Natural killer cell (primary cell): ENCODE results near the gene GATA1. TPM values are rescaled to one million over a fixed set of nuclear protein-coding genes. Genes with fewer than 3 reads are reported as not detected.

ENCODE experiments used
- ATAC-seq, 3 donors: fragments of 150-1000 bp in 2 of 3; fragments of 200-7000 bp in 1 of 3; cut with Tn5 transposase; 1 replicate in 1 of 3; 2 replicates in 2 of 3; pipeline ENCODE4 v1.10.0; 2021; ENCODE audit warnings: mild to moderate bottlenecking in 2 of 3, moderate library complexity in 2 of 3
- DNase-seq, 2 donors: peaks; one replicate each; pipeline versions ENCODE4 v3.0.0 to v3.0.0-alpha.2; 2013 to 2021; ENCODE audit warnings: mixed read lengths in 1 of 2
- H3K27ac ChIP-seq: one replicate; pipeline ENCODE4 v1.5.1; 2013; ENCODE audit warnings: mild to moderate bottlenecking, low read length
- H3K27me3 ChIP-seq: one replicate; pipeline ENCODE4 v1.6.1; 2013; ENCODE audit warnings: low read length; ENCODE audit not compliant: control insufficient read depth, insufficient read depth
- H3K36me3 ChIP-seq: one replicate; pipeline ENCODE4 v1.6.1; 2013; ENCODE audit warnings: low read length; ENCODE audit not compliant: control insufficient read depth, insufficient read depth
- H3K4me1 ChIP-seq: one replicate; pipeline ENCODE4 v1.6.1; 2013; ENCODE audit warnings: low read length; ENCODE audit not compliant: control insufficient read depth, insufficient read depth
- H3K4me3 ChIP-seq: one replicate; pipeline ENCODE4 v1.5.1; 2013; ENCODE audit warnings: low read length
- H3K9me3 ChIP-seq: one replicate; pipeline ENCODE4 v1.6.1; 2013; ENCODE audit warnings: low read length; ENCODE audit not compliant: control insufficient read depth, insufficient read depth
- H3K27ac Mint-ChIP-seq, 2 donors: one replicate each; pipeline ENCODE4 v1.8.0; 2022; ENCODE audit warnings: mild to moderate bottlenecking in 2 of 2, mixed read lengths in 2 of 2, moderate library complexity in 1 of 2
- H3K27me3 Mint-ChIP-seq, 2 donors: one replicate each; pipeline ENCODE4 v1.8.0; 2022; ENCODE audit warnings: low read depth in 2 of 2, mixed read lengths in 2 of 2
- H3K36me3 Mint-ChIP-seq: one replicate; pipeline ENCODE4 v1.8.0; 2022; ENCODE audit warnings: mixed read lengths
- H3K4me1 Mint-ChIP-seq, 2 donors: one replicate each; pipeline ENCODE4 v1.8.0; 2022; ENCODE audit warnings: mixed read lengths in 2 of 2
- H3K4me3 Mint-ChIP-seq: one replicate; pipeline ENCODE4 v1.8.0; 2022; ENCODE audit warnings: mild to moderate bottlenecking, moderate library complexity, mixed read lengths
- H3K9me3 Mint-ChIP-seq, 2 donors: one replicate each; pipeline ENCODE4 v1.8.0; 2022; ENCODE audit warnings: mixed read lengths in 2 of 2
- WGBS: methylation state at CpG from one replicate; pipeline ENCODE4 v1.1.7; 2013; ENCODE audit warnings: missing lambda C conversion rate; ENCODE audit not compliant: insufficient coverage; 5-methylcytosine and 5-hydroxymethylcytosine counted together
- intact Hi-C: fragments of 100-400 bp; cut with micrococcal nuclease; formaldehyde crosslinking; loops from one replicate; pipeline ENCODE4 v1.14.2; 2022
- total RNA-seq, 4 donors: library from RNA; stranded (reverse); fragments of 120-200 nt in 1 of 4; gene quantifications; one replicate each; pipeline versions ENCODE4 v1.2.3 to v1.2.4, GENCODE V29; 2013 to 2022
- TF ChIP-seq, protein P1 (sequence below): fragments of 200-600 bp; IDR thresholded peaks from one replicate; pipeline ENCODE4 v1.8.0; 2022; ENCODE audit warnings: antibody characterized with exemption

The GATA1 gene
- total RNA-seq, 3 donors from 2014 or later (not counting 1 experiment from before 2014, with no cell fraction given): 0.41 to 3.0 (median 0.49) TPM

DNA sequence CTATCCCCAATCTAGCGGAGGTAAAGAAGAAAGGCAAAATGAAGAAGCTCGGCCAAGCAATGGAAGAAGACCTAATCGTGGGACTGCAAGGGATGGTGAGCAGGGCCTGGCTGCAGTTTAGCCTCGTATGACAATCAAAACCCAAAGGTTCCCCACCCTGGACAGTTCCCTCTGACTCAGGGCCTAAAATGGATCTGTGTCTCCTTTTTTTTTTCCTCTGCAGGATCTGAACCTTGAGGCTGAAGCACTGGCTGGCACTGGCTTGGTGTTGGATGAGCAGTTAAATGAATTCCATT is 16.5 kb downstream of the GATA1 start:
- Histone ChIP-seq H3K9me3 (no peaks in the 10 kb centered on the region), H3K27me3 (no peaks in the 10 kb centered on the region), H3K36me3 (peaks cover 8% of the 10 kb centered on the region), H3K27ac (peak overlapping the region; percentile 100), H3K4me1 (peaks cover 16% of the 10 kb centered on the region), H3K4me3 (peak overlapping the region; percentile 91)
- intact Hi-C loops: loop anchor here (2.0 to 10.0 kb wide), 3 partner anchors 112 to 154 kb away; partner anchors contain the start of genes OTUD5, PIM2 and SLC35A2
- H3K4me1 Mint-ChIP-seq: peaks cover 0 to 21% of the 10 kb centered on the region in 2 donors
- H3K4me3 Mint-ChIP-seq: peak overlapping the region; percentile 96
- peak overlapping the region; percentile 97 to 98 for H3K27ac Mint-ChIP-seq
- TF ChIP-seq, protein P1, sequence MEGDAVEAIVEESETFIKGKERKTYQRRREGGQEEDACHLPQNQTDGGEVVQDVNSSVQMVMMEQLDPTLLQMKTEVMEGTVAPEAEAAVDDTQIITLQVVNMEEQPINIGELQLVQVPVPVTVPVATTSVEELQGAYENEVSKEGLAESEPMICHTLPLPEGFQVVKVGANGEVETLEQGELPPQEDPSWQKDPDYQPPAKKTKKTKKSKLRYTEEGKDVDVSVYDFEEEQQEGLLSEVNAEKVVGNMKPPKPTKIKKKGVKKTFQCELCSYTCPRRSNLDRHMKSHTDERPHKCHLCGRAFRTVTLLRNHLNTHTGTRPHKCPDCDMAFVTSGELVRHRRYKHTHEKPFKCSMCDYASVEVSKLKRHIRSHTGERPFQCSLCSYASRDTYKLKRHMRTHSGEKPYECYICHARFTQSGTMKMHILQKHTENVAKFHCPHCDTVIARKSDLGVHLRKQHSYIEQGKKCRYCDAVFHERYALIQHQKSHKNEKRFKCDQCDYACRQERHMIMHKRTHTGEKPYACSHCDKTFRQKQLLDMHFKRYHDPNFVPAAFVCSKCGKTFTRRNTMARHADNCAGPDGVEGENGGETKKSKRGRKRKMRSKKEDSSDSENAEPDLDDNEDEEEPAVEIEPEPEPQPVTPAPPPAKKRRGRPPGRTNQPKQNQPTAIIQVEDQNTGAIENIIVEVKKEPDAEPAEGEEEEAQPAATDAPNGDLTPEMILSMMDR: no peak
- H3K36me3 Mint-ChIP-seq: no peaks in the 10 kb centered on the region
- H3K9me3 Mint-ChIP-seq: no peaks in the 10 kb centered on the region
- no peak for DNase-seq
- peaks cover 0 to 6% of the 10 kb centered on the region in 2 donors for H3K27me3 Mint-ChIP-seq
- no peak for ATAC-seq
- 68% methylated on average over 4 of the region's 4 CpGs for WGBS

DNA sequence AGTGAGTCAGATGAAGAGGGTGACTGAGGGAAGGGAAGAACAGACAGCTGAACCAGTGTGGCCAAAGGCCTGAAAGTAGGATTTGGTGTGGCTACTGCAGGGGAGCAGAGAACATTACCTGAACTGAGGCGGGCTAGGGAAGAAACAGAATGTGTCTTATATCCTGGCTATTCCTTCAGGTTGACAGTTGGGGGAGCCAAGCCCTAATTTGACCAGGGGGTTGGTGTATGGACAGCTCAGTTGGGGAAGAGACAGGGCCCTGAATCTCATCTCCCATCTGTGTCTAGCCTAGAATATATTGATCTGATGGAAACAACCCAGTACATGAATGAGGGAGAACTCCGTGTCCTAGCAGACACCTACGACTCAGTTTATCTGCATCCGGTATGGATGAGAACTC is 19.7 kb downstream of the GATA1 start:
- Mint-ChIP-seq H3K4me3 (no peak overlapping the region), H3K27me3 (peaks cover 0 to 6% of the 10 kb centered on the region in 2 donors), H3K36me3 (no peaks in the 10 kb centered on the region), H3K27ac (no peak overlapping the region), H3K9me3 (no peaks in the 10 kb centered on the region), H3K4me1 (peaks cover 0 to 13% of the 10 kb centered on the region in 2 donors)
- peaks cover 9% of the 10 kb centered on the region for H3K4me1 ChIP-seq
- H3K27ac ChIP-seq: no peak overlapping the region
- H3K4me3 ChIP-seq: no peak overlapping the region
- no peaks in the 10 kb centered on the region for H3K9me3 ChIP-seq
- H3K36me3 ChIP-seq: peaks cover 8% of the 10 kb centered on the region
- WGBS: 91% methylated on average over 4 of the region's 4 CpGs
- no peak for ATAC-seq
- H3K27me3 ChIP-seq: no peaks in the 10 kb centered on the region
- DNase-seq: no peak
- intact Hi-C loops: loop anchor here (10.0 kb wide), 1 partner anchor 109 kb away; the partner anchor contains the start of genes PIM2 and SLC35A2
- TF ChIP-seq, protein P1: no peak

DNA sequence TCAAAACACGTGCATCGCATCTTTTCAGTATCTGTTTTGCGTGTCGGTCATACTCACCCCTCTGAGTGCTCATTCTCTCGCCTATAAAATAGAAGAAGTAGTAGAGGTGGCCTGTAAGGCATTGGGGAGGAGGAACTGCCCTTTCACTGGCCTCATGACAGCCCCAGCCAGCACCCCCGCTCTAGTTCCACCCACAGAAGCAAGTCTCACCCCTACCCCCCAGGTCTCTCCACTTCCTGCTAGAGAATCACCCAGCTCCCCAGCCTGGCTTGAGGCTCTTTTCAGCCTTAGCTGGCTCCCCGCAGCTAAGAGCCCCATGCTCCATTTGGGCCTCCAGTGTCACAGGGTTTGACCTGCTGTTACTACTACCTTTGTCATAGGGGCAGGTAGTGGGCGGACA is 27.3 kb downstream of the GATA1 start:
- Histone ChIP-seq H3K9me3 (no peaks in the 10 kb centered on the region), H3K36me3 (peaks cover 7% of the 10 kb centered on the region), H3K4me1 (no peaks in the 10 kb centered on the region), H3K27ac (no peak overlapping the region), H3K4me3 (no peak overlapping the region), H3K27me3 (no peaks in the 10 kb centered on the region)
- Mint-ChIP-seq H3K9me3 (no peaks in the 10 kb centered on the region), H3K27me3 (no peaks in the 10 kb centered on the region), H3K36me3 (no peaks in the 10 kb centered on the region), H3K27ac (peak overlapping the region in 1 of 2 donors; percentile 77), H3K4me3 (no peak overlapping the region), H3K4me1 (peaks cover 0 to 8% of the 10 kb centered on the region in 2 donors)
- TF ChIP-seq, protein P1: no peak
- intact Hi-C loops: no loop called here
- DNase-seq (no peak), ATAC-seq (peak in 1 of 3 donors; percentile 31)
- WGBS: 90% methylated on average over 7 of the region's 8 CpGs

DNA sequence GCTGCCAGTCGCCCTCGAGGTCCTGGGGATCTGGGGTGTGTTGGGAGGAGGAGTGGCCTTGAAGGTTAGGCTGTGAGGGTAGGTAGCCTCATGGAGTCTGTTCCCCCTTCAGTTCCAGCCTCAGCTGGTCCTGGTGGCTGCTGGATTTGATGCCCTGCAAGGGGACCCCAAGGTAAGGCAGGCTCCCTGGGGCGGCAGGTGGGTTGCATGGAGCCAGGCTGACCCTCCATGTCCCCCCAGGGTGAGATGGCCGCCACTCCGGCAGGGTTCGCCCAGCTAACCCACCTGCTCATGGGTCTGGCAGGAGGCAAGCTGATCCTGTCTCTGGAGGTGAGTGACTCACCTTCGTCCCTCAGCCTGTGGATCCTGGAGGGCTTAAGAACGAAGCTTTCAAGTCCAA is 28.3 kb downstream of the GATA1 start:
- DNase-seq: no peak
- H3K36me3 Mint-ChIP-seq: no peaks in the 10 kb centered on the region
- no peak overlapping the region for H3K4me3 Mint-ChIP-seq
- no peaks in the 10 kb centered on the region for H3K27me3 Mint-ChIP-seq
- no peak for ATAC-seq
- no peak overlapping the region for H3K27ac Mint-ChIP-seq
- H3K27me3 ChIP-seq: no peaks in the 10 kb centered on the region
- peaks cover 7% of the 10 kb centered on the region for H3K36me3 ChIP-seq
- H3K9me3 ChIP-seq: no peaks in the 10 kb centered on the region
- H3K9me3 Mint-ChIP-seq: no peaks in the 10 kb centered on the region
- H3K4me3 ChIP-seq: no peak overlapping the region
- no peaks in the 10 kb centered on the region for H3K4me1 ChIP-seq
- no peak overlapping the region for H3K27ac ChIP-seq
- TF ChIP-seq, protein P1: no peak
- 95% methylated on average over 8 of the region's 8 CpGs for WGBS
- H3K4me1 Mint-ChIP-seq: peaks cover 0 to 9% of the 10 kb centered on the region in 2 donors
- intact Hi-C loops: no loop called here
